GM19328 (cell line): ENCODE results near the gene GPR62.

Experiments
- ATAC-seq: cut with Tn5 transposase; IDR thresholded peaks from one replicate; pipeline ENCODE4 v1.9.1; 2021; ENCODE audit warnings: mild to moderate bottlenecking, moderate library complexity; ENCODE audit not compliant: unreplicated experiment

Gene GPR62

DNA sequence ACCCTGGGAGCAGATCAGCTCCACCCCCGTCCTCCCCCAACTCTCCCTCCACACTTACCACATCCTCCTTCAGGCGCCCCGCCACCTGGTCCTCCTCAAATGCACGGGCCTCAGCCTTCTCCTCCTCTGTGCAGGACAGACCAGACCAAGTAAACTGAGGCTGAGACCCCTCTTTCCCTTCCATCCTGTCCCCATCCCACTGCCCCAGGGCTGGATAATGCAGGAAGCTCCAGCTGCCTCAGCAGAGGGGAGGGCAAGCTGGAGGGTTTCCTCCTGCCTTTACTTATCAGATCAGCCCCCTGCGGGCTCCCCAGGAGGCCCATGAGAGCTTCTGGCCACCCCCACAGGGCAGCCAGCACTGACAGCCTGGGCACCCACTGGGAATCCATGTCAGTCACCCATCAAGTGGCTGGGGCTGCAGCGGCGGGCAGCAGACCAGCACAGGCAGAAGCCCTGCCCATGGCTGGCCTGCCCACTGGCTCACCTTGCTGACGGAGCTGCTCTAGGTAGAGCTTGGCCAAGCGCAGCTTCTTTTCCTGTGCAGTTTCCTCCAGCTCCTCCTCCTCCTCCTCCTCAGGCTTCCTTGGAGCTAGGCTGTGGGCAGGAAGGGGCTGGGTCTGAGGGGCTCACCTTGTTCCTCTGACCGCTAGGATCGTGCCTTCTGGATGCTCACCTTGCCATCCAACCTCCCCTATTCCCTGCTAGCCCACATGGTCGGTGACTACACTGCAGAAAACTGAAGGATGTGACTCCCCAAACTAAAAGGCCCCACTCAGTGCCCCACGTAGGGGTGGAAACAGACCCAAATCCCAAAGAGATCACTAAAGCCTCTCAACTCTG lies 17.4 kb upstream of the GPR62 start:
- ATAC-seq = no peak

GRCh38 chr3:51938780-51939425 lies 16.3 kb upstream of the GPR62 start:
- ATAC-seq = no peak

GRCh38 chr3:51940648-51941462 lies 14.3 kb upstream of the GPR62 start:
- no peak for ATAC-seq

GRCh38 chr3:51941463-51941797 lies 13.8 kb upstream of the GPR62 start:
- no peak for ATAC-seq

- peak; percentile 92 for ATAC-seq
These were observed 13.2 kb upstream of the GPR62 start, which contains the start of the genes PARP3 and RRP9 for GRCh38 chr3:51941798-51942602. PARP3 (plus strand) TSS chr3:51942363; CDS start chr3:51943356, 993 bp downstream. RRP9 (minus strand) TSS chr3:51941904; CDS start chr3:51941867, 37 bp downstream.

DNA sequence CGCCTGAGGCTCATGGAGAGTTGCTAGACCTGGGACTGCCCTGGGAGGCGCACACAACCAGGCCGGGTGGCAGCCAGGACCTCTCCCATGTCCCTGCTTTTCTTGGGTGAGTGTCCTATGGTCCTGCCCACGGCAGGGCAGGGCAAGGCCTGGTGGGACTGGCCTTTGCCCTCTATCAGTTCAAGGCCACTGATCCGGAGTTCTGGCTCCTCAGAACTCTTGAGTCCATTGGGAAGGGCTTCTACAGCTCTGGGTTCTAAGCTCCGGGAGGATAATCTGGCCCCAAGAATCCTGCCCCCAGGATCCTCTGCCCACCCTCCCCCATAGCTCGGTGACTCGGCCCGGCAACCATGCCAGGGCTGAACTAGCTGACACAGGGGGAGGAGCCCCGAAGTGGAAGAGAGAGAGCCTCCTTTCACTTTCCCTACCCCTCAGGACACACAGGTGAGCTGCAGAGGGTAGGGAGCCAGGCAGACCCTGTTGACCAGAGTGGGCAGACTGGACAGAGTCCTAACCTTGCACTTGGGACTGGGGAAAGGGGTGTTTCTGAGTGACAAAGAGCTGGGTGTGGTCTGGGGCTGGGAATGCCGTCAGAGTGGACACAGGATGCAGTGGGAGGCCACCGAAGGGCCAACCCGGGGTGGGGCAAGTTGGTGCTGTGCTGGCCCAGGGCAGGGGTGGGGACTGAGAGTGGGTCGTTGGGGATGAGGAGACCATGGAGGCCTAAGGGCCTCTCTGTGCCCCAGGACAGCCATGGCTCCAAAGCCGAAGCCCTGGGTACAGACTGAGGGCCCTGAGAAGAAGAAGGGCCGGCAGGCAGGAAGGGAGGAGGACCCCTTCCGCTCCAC lies 12.4 kb upstream of the GPR62 start:
- no peak for ATAC-seq

DNA sequence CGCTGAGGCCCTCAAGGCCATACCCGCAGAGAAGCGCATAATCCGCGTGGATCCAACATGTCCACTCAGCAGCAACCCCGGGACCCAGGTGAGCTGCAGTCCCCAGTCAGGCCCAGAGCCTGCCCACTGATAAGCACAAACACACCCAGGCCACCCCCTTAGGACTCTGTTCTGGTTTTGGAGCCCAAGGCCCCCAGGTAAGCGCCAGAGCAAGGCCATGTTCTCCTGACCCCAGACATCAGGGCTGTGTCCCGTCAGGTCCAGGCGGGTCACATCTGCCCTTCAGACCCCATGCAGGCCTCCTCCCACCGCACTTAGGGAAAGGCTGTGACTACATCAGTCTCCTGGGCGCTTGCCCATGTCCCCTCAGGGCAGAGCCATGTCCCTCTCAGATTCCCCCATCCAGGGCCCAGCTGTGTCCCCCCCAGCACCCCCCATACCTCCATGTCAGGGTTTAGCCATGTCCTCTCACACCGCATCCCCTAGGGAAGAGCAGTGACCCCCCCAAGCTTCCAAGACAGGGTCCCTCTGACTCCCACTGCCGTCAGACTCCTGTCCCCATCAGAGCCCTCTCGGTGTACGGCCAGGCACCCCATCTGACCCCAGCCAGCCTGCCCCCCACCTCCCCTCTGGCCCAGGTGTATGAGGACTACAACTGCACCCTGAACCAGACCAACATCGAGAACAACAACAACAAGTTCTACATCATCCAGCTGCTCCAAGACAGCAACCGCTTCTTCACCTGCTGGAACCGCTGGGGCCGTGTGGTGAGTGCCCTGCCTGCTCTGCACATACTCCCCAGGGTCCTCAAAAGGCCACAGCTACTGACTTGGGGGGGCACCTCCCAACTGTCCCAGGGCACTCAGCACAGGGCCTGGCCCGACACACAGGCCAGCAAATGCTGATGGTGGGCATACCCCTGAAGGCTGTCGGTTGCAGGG lies 11.5 kb upstream of the GPR62 start:
- ATAC-seq = no peak

DNA sequence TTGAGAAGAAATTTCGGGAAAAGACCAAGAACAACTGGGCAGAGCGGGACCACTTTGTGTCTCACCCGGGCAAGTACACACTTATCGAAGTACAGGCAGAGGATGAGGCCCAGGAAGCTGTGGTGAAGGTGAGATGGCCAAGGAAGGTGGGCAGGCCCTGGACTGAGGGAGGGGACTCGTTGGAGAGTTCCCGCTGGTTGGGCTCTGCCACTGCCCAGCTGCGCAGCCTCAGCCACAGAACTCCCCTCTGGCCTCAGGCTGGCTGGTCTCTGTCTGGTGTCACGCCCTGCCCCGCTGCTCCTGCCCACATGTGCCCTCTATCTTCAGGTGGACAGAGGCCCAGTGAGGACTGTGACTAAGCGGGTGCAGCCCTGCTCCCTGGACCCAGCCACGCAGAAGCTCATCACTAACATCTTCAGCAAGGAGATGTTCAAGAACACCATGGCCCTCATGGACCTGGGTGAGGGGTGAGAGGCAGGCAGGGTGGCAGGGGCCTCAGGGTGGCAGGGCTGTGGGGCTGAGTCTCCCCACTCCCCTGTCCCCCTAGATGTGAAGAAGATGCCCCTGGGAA lies 10.6 kb upstream of the GPR62 start:
- no peak for ATAC-seq

- no peak for ATAC-seq
These were observed 9.9 kb upstream of the GPR62 start for GRCh38 chr3:51945031-51945840.

GRCh38 chr3:51945926-51946705 lies 9.1 kb upstream of the GPR62 start:
- no peak for ATAC-seq

- ATAC-seq = no peak
These were observed 8.4 kb upstream of the GPR62 start for GRCh38 chr3:51946796-51947195.

DNA sequence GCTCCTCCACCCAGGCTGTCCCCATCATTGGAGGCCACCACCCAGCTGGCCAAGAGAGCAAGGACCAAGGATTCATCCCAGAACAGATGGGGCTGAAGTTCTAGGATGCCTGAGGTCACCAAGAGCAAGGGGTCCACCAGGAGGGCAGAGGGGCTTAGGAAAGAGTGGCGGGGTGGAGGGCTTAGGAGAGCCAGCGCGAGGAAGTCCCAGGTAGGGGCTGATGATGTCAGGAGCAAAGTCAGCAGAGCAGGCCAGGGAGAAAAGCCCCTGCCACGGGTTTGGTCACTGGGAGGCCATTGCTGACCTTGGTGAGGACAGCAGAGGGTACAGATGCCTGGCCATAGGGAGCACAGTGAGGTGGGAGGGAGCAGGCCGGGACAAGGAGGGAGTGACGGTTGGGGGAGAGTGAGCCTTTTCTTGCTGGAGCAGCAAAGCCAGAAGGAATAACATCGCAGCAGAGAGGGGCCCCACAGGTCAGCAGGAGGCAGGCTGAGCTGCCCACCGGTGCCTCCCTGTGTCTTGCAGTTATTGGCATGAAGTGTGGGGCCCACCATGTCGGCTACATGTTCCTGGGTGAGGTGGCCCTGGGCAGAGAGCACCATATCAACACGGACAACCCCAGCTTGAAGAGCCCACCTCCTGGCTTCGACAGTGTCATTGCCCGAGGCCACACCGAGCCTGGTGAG lies 7.8 kb upstream of the GPR62 start:
- no peak for ATAC-seq

GRCh38 chr3:51948016-51948580 lies 7.1 kb upstream of the GPR62 start:
- ATAC-seq = no peak

- ATAC-seq = no peak
These were observed 6.1 kb upstream of the GPR62 start for GRCh38 chr3:51949121-51949520.

- ATAC-seq = no peak
These were observed 4.3 kb upstream of the GPR62 start for GRCh38 chr3:51950899-51951298.

- no peak for ATAC-seq
These were observed 1.7 kb upstream of the GPR62 start for GRCh38 chr3:51953445-51953844.
